Transverse colon (tissue), 4 donors: ENCODE data around the gene NHLH1. TPM values are rescaled to one million over a fixed set of nuclear protein-coding genes. Genes with fewer than 3 reads are reported as not detected.

ENCODE experiments used
- DNase-seq: peaks from one replicate; pipeline ENCODE4 v3.0.0-alpha.2; 2019
- H3K27ac ChIP-seq, 4 donors: fragments of 200-600 bp; sonication (generic); 2 replicates each; pipeline ENCODE4 v1.5.1; 2016 to 2018; ENCODE audit warnings: inconsistent platforms in 4 of 4
- H3K27me3 ChIP-seq: fragments of 200-600 bp; sonication (generic); 2 replicates; pipeline ENCODE4 v1.5.1; 2017; ENCODE audit warnings: inconsistent platforms
- H3K36me3 ChIP-seq, 4 donors: fragments of 200-600 bp; sonication (generic); 2 replicates each; pipeline ENCODE4 v1.5.1; 2017 to 2019; ENCODE audit warnings: inconsistent platforms in 4 of 4
- H3K4me1 ChIP-seq, 4 donors: fragments of 200-600 bp; sonication (generic); 2 replicates each; pipeline ENCODE4 v1.5.1; 2017 to 2020; ENCODE audit warnings: inconsistent platforms in 4 of 4
- H3K4me3 ChIP-seq, 4 donors: fragments of 200-600 bp; sonication (generic); 1 replicate in 1 of 4; 2 replicates in 3 of 4; pipeline versions ENCODE4 v1.5.1 to v1.6.1; 2017 to 2019; ENCODE audit warnings: inconsistent platforms in 4 of 4
- H3K9me3 ChIP-seq, 2 donors: fragments of 200-600 bp; sonication (generic); 2 replicates each; pipeline ENCODE4 v1.5.1; 2017 to 2019; ENCODE audit warnings: inconsistent platforms in 2 of 2
- CTCF ChIP-seq, 5 experiments: fragments of 200-600 bp in 3 of 5; fragments of 450-650 bp in 2 of 5; sonication (generic) in 3 of 5; IDR thresholded peaks; 1 replicate in 2 of 5; 2 replicates in 3 of 5; pipeline ENCODE4 v1.5.1; 2016 to 2017; ENCODE audit warnings: antibody characterized with exemption in 5 of 5, inconsistent platforms in 3 of 5, mild to moderate bottlenecking in 2 of 5, moderate library complexity in 1 of 5
- EP300 ChIP-seq: sonication (generic); formaldehyde crosslinking; IDR thresholded peaks from one replicate; pipeline ENCODE4 v1.6.1; 2017; ENCODE audit warnings: antibody characterized with exemption, low read depth
- POLR2A ChIP-seq: fragments of 450-650 bp; IDR thresholded peaks from one replicate; pipeline ENCODE4 v1.6.1; 2016; ENCODE audit warnings: antibody characterized with exemption, mild to moderate bottlenecking, moderate library complexity
- POLR2AphosphoS5 ChIP-seq, 3 donors: sonication (generic); formaldehyde crosslinking; IDR thresholded peaks; one replicate each; pipeline ENCODE4 v1.6.1; 2016; ENCODE audit warnings: antibody characterized with exemption in 3 of 3
- WGBS, 2 donors: methylation state at CpG; one replicate each; pipeline ENCODE4 v1.1.5; 2018; ENCODE audit warnings: low coverage in 1 of 2; 5-methylcytosine and 5-hydroxymethylcytosine counted together
- in situ Hi-C, 4 donors: fragments of 200-750 bp; cut with MboI; loops; one replicate each; pipeline versions ENCODE4 v1.15.0 to v1.15.1; 2017; ENCODE audit warnings: low sequenced_read_pairs in 3 of 4, low pct_ligation_motif_present in 1 of 4, low pct_unique_long_range_greater_than_20kb in 1 of 4
- intact Hi-C: fragments of 100-400 bp; cut with DNase I; formaldehyde crosslinking; loops from one replicate; pipeline ENCODE4 v1.15.1; 2023; ENCODE audit warnings: low total_unique reads
- total RNA-seq, 4 donors: library from RNA; depleted of rRNA; stranded (reverse); fragments of >200 nt; gene quantifications; one replicate each; pipeline ENCODE4 v1.1.0, GENCODE V29; 2016

NHLH1 gene
- total RNA-seq, 4 donors from 2014 or later: not detected

- H3K4me1 ChIP-seq: no peaks in the 10 kb centered on the region
- intact Hi-C loops: no loop called here
- in situ Hi-C loops: no loop called here
- H3K9me3 ChIP-seq: no peaks in the 10 kb centered on the region
- WGBS, 2 donors: 60 to 71% methylated on average over 1 to 2 of the region's 2 CpGs
- TF ChIP-seq POLR2A (no peak), CTCF (IDR thresholded peaks at IDR 0.05) (no peak), EP300 (no peak)
- DNase-seq: no peak
- H3K4me3 ChIP-seq: no peak overlapping the region
- peaks cover 0 to 12% (median 5%) of the 10 kb centered on the region in 4 donors for H3K36me3 ChIP-seq
- no peak overlapping the region for H3K27ac ChIP-seq
- no peaks in the 10 kb centered on the region for H3K27me3 ChIP-seq
Measured at GRCh38 chr1:160361199-160361598, 5.7 kb upstream of the NHLH1 start.

GRCh38 chr1:160361814-160362167 lies 5.1 kb upstream of the NHLH1 start:
- intact Hi-C loops: no loop called here
- WGBS, 2 donors: 70 to 92% methylated on average over 4 of the region's 4 CpGs
- in situ Hi-C loops: no loop called here

GRCh38 chr1:160362168-160362957 lies 4.5 kb upstream of the NHLH1 start:
- WGBS, 2 donors: 72 to 85% methylated on average over 6 to 9 of the region's 9 CpGs
- TF ChIP-seq EP300: no peak
- TF ChIP-seq CTCF (IDR thresholded peaks at IDR 0.05): no peak
- no peak for TF ChIP-seq POLR2AphosphoS5 (IDR thresholded peaks at IDR 0.05)
- no peak for TF ChIP-seq POLR2A
- H3K9me3 ChIP-seq: no peaks in the 10 kb centered on the region
- intact Hi-C loops: no loop called here
- no peak overlapping the region for H3K4me3 ChIP-seq
- peaks cover 0 to 7% (median under 1%) of the 10 kb centered on the region in 4 donors for H3K36me3 ChIP-seq
- no peaks in the 10 kb centered on the region for H3K4me1 ChIP-seq
- no peak overlapping the region for H3K27ac ChIP-seq
- DNase-seq: no peak
- H3K27me3 ChIP-seq: no peaks in the 10 kb centered on the region
- in situ Hi-C loops: no loop called here

More at GRCh38 chr1:160361814-160362167, 5.1 kb upstream of the NHLH1 start:
- Histone ChIP-seq H3K36me3 (peaks cover 0 to 7% (median 3%) of the 10 kb centered on the region in 4 donors), H3K27ac (no peak overlapping the region), H3K4me1 (no peaks in the 10 kb centered on the region), H3K9me3 (no peaks in the 10 kb centered on the region), H3K27me3 (no peaks in the 10 kb centered on the region), H3K4me3 (no peak overlapping the region)
- DNase-seq: no peak
- TF ChIP-seq EP300 (no peak), POLR2A (no peak), POLR2AphosphoS5 (IDR thresholded peaks at IDR 0.05) (no peak), CTCF (IDR thresholded peaks at IDR 0.05) (no peak)

GRCh38 chr1:160363010-160363409 lies 3.9 kb upstream of the NHLH1 start:
- WGBS, 2 donors: 49 to 80% methylated on average over 1 to 5 of the region's 5 CpGs

More at GRCh38 chr1:160363010-160363409, 3.9 kb upstream of the NHLH1 start:
- Histone ChIP-seq H3K36me3 (peaks cover 0 to 7% (median 0%) of the 10 kb centered on the region in 4 donors), H3K9me3 (no peaks in the 10 kb centered on the region), H3K4me3 (no peak overlapping the region), H3K27me3 (no peaks in the 10 kb centered on the region), H3K27ac (no peak overlapping the region), H3K4me1 (no peaks in the 10 kb centered on the region)
- intact Hi-C loops (no loop called here), in situ Hi-C loops (no loop called here)
- TF ChIP-seq POLR2AphosphoS5 (IDR thresholded peaks at IDR 0.05) (no peak), CTCF (IDR thresholded peaks at IDR 0.05) (no peak), EP300 (no peak), POLR2A (no peak)
- no peak for DNase-seq
